ENCODE data around the gene ECE1. TPM values are rescaled to one million over a fixed set of nuclear protein-coding genes. Genes with fewer than 3 reads are reported as not detected.

The ECE1 gene
- total RNA-seq: 131 TPM

DNA sequence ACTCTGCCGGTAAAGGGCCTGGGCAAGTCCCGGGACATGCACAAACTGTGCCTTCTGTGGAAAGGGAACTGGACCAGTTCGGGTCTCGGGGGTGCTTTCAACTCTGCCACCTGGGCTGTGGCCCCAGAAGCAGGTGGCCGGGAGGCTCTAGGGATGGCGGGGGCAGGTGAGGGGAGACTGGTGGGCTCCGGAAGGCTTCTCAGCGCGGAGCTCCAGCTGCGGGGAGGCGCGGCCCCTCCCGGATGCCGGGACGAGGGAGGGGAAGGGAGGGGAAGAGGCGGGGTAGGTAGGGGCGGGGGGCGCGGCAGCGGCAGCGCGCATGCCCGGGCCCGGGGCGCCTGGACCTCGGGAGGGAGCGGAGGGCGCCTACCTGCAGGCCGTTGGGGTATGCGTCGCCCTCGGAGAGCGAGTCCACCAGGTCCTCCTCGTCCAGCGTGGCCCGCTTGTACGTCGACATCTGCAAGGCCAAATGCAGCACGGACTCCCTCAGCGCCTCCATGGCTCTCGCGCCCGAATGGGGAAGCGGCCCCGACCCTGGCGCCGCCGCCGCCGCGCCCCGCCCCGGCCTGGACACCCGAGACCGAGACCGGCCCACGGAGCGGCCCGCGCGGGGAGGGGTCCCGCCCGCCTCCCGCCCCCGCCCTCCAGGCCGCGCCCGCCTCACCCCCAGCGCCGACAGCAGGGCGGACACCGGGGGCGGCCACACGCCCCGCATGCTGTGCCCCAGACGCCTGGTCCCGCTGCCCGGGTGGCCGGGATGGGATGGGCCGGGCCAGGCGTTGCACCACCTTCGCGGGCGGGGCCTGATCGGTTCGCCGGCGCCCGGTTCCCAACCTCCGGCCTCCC is at the start of gene ECE1:
Gene ECE1 (minus strand): TSS at position 764 of the 846 bp plus-strand sequence. CDS start 49 bp downstream, at position 715.
- no peak for DNase-seq (ENCODE audit: low spot score)

DNA sequence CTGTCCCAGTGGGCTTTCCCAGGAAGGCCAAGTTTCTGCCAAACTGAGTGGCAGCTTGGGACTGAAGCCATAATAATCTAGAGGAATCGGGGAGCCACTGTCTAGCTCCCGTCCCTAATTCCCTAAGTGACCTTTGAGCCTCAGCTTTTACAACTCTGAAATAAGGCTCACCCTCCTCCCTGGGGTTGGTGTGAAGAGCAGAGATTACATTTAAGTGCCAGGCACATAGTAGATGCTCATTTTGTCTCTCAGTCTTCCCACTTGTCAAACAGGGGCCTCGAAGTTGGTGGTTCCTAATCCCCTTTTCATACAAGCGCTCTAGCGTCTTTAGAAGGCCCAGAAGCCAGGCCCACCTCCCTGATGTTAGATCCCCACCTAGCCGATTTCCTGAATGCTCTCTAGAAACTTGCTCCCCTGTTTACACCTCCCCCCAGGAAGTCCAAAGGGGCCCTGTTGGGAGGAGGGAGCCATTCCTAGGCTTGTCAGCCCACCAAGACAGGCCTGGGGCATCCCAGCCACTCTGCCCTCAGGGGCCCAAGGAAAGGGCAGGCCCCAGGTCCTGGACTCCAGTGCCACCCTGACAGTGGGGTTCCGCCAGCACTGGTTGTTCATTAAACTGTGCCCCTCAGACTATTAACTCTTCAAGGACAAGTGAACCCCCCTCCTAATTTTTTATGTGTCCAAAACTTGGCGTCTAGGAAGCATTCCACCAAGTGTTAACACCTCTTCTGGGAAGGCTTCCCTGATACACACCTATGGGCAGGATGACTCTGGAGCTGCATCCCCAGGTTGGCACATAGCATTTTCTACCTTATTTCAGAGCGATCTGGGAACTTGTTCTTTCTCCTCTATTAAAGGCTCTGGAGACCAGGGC is 49.3 kb upstream of the ECE1 start:
- DNase-seq (ENCODE audit: low spot score): no peak

DNA sequence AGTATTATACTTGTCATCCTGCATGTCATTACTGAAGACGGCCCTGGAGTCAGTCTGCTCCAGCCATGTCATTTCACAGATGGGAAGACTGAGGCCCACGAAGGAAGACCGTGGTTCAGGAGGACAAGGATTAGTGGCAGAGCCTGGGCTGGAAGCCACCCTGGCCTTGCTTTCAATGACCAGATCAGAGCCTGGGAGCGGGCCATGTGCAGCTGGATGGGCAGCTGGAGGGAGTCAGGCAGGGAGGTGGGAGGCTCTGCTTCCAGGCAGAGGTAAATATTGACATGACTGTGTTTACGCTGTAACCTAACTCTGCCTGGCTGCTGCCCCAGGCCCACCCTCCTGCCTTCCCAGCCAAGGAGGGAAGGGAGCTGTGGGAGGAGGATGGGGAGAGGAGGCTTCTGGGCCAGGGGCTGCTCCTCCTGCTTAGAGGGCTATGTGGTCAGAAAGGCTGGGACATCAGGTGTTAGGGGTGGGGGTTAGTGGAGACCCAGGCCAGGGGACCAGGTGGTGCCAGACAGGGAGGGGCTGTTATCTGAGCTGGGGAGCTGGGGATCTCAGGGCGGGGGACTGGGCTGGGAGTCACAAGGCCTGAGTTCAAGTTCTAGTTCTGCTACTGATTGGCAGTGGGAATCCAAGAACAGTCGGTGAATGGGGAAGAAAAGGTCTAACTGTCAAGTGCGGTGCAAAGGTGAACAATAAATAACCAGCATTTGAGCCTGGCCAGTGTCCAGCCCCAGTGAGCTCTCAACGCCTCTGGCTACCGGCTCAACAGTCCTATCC is 48.5 kb upstream of the ECE1 start:
- DNase-seq (ENCODE audit: low spot score): no peak

DNA sequence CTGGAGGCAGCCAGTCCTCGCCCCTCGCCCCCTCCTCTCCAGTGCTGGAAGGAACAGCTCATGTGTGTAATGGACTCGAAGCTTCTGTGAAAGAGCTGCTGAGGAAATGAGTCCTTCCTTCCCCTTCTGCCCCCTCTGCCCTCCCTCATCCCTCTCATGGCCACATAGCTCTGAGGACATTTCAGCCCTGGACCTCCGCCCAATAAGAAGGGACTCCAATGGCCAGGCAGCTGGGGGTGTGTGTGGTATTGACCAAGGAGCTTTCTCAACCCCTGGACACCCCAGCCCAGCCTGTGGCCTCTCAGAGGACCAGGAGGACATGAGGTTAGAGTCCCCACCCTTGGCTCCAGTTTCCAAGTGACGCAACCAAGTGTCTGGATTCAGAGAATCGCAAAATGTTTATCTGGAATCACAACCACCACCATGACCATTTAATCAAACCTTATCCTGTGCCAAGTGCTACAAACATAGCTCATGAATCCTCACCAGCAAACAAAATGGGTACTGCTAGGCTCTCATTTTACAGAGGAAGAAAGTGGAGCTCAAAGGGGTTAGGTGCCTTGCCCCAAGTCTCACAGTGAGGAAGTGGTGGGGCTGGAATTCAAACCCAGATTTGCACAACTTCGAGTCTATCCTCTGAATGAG is 47.8 kb upstream of the ECE1 start:
- DNase-seq (ENCODE audit: low spot score): peak; percentile 90

DNA sequence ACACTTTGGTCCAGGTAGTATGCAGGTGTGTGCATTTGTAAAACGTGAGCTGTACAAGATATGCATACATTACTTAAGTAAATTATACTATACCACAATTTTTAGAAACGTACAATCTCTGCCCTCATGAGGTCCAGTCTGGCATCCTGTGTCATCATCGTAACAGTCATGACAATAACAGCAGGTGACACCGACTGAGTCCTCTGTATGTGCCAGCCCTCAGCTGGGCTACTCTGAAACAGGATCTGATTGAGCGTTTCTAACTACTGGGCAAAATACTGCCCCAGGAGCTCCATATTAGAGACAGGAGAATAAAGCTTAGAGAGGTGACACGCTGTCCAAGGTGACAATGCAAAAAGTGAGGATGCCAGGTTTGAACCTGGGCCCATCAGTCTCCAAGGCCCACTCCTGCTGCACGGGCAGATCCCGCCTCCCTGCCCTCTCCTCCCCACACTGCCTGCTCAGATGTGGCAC is 47.2 kb upstream of the ECE1 start:
- no peak for DNase-seq (ENCODE audit: low spot score)

DNA sequence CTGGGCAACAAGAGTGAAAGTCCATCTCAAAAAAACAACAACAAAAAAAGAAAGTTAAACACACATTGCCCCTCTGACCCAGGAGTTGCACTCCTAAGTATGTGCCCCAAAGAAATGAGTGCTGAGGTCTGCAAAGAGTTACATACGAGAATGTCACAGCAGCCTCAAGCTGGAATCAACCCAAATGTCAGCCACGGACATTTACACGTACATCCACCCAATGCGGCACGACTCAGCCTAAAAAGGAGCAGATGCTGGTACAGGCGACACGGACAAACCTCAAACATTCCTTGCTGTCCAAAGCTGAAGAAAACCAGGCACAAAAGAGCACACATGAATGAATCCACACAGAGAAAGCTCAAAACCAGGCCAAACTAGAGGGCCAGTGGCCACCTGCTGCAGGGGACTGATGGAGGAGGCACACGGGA is 46.8 kb upstream of the ECE1 start:
- DNase-seq (ENCODE audit: low spot score): no peak

DNA sequence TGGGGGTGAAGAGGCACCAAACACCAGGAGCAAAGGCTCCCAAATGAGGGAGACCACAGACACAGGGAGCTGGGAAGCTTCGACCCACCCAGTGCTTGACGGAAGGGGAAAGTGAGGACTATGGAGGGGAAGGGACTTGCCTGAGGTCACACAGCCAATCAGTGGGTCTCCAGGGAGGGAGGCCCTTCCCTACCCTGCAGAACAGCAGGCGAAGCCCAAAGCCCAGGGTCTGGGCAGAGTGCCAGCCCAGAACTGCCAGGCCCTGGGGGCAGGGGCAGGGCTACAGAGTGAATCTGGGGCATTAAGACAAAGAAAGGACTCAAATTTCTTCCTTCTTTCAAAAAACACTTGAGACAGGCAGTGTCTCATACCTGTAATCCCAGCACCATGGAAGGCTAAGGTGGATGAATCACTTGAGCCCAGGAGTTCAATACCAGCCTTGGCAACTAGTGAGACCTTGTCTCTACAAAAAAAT is 45.5 kb upstream of the ECE1 start:
- DNase-seq (ENCODE audit: low spot score): no peak

DNA sequence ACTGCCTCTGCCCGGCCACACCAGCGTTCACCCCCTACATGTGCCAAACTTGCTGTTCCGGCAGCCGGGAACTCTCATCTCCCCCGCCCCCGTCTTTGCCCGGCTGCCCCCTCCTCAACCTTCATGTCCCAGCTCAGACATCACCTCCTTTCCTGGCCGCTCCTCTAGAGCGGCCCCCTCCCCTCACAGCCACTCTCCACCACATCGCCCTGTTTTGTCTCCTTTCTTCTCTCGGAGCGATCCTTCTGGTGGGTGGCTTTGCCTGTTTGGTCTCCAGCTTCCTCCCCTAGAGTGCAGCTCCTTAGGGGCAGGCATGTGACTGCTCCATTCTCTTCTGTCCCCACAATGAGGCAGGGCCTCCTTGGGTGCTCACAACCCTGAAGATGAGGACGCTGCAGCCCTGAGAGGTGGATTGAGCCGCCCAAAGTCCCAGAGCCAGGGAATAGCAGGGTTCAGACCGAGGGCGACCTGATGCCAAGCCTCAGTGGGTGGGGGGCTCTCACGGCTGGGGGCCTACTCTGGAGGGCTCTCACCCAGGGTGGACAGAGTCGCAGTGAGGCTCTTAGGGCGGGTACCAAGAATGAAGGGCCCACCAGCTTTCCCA is 44.9 kb upstream of the ECE1 start:
- no peak for DNase-seq (ENCODE audit: low spot score)

DNA sequence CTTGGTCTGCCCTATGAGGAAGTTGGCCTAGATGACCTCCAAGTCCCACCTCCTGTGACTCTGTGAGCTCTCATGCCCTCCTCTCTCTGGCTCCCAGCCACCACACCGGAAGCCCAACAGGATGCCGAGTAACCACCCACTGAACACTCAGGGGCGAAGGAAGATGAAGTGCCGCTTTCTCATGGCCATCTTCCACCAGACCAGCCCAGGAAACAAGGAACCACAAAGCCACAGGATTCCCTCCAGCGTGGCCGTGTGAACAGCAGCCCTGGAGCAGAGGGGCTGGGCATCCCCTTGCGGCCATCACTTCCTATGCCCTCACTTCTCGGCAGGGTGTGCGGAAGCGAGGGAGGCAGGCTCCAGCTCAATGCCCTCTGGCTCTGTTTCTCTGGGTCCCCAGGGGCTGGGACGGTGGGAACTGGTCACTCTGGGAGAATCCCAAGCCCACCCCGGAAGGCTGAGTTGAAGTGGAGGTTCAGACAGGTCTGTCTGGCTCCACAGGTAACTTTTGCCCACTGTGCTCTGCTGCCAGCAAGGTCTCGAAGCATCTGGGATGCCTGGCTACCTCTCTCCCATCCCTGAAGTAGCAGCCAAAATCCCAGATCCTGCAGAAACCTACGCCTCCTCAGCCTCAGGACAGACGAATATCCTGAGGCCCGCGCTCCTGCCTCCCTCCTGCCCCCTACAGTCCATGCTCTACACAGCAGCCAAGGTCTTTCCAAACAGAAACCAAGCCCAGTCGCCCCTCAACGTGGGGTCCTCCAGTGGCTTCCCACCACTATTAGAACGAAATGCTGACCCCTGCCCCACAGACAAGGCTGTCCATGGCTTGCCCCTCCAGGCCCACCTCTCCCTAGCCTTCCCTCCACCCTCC is 44.2 kb upstream of the ECE1 start:
- peak; percentile 81 for DNase-seq (ENCODE audit: low spot score)

DNA sequence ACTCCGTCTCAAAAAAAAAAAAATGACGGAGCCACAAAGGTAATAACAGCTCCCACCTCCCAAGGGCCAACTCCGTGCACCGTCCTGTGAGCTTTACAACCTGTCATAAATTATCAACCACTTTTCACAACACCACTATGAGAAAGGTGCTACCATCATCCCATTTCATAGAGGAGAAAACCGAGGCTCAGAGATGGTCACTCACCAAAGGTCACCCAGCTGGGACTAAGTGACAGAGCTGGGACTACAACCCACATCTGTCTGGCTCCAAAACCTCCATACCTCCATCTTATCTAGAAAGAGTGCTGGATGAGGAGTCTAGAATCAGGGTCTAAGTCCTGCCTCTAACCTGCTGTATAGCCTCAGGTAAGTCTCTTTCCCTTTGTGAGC is 43.6 kb upstream of the ECE1 start:
- DNase-seq (ENCODE audit: low spot score): no peak

DNA sequence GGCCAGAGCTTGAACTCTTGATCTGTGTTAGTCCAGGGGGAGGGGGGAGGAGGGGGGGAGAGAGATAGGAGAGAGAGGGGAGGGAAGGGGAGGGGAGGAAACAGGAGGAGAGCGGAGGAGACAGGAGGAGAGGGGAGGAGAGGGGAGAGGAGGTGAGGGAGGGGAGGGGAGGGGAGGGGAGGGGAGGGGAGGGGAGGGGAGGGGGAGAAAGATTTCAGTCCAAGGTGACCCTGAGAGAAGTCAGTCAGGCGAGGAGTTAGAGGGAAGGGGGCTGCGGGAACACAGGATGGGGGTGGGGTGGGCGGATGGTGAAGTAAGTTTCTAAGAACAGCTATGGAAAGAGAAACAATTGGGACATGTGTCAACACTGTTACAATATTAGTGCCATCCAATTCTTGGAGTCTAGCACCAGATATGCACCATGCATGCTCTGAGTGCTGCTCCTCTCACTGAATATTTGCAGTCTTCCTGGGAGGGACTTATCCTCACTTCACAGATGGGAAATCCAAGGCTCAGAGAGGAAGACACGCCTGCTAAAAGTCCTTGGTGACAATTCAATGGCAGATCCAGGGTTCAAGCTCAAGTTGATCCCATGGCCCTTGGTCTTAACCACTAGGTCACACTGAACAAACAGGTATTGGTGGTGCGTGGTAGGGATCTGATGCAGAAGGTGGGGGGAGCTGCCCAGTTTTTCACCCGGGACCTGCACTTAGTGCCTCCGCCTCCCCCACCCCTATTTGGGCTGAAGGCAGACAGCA is 42.5 kb upstream of the ECE1 start:
- no peak for DNase-seq (ENCODE audit: low spot score)

DNA sequence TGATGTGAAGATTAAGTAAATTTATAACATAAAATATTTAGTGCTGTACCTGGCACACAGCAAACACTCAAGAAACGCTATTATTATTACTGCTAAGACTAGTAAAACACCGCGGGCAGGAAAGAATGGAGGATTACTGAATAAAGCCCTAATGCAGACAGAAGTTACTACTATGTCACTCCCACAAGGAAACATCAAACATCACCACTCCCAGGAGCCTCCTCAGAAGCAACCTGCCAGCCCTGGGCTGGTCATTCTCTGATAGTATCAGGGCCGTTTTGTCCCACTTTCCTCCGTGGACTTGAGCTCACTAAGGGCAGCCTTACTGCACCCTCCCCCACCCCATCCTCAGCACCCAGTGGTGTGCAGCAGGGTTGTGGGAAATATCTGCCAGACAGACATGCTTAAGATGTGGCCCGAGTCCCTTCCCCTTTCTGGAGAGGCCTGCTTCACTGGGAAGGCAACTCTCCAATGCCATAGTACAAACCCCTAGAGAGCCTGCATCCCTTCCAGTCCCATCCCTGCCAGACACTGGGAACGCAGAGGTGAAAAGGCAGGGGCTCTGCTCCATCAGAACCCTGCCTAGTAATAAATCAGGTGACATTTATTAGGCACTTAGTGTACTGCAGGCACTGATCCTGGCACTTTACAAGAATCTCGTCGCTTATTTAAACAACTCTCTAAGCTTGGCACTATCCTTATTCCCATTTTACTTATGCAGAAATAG is 41.7 kb upstream of the ECE1 start:
- DNase-seq (ENCODE audit: low spot score): no peak

DNA sequence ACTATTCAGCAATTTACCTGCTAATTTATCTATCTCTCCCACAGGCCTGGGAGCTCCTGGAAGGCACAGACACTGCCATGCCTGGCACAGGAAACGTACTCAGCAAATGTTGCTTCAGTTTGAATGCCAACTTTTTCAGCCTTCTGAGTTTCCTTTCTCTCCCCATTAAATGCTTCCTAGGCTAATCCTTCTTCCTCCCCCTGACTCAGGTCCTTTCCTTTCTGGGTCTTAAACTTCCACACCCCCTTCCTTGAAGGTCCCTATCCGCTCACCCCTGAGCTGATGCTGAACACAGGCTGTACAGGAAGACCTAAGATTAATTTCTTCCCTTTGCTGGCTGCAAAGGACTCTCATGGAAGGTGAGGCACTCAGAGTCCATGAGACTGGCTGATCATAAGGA is 40.3 kb upstream of the ECE1 start:
- no peak for DNase-seq (ENCODE audit: low spot score)

DNA sequence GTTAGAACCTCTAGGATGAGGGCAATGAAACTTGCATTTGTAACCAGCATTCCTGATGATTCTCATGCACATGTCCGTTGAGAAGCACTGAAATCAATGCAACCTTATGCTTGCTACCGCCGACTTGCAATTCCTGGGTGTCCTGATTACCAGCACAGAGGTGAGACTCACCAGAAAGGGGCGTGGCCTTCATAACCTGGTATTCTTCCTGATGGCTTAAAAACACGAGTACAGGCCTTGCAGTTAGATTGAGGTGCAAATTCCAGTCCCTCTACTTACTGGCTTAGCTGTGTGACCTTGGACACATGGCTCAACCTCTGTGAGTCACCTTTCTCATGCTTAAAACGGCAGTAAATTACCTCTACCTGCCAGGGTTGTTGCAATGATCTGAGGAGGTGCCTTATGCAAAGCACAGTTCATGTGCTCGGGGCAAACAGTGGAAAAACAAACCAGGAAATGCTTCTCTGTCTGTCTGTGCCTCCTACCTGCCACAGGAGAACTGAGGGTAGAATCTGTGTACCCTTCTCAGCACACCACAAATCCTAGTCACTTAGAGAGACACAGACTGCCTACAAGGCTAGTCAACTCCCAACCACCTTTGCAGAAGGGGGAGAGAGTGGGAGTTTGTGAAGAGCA is 39.1 kb upstream of the ECE1 start:
- no peak for DNase-seq (ENCODE audit: low spot score)

DNA sequence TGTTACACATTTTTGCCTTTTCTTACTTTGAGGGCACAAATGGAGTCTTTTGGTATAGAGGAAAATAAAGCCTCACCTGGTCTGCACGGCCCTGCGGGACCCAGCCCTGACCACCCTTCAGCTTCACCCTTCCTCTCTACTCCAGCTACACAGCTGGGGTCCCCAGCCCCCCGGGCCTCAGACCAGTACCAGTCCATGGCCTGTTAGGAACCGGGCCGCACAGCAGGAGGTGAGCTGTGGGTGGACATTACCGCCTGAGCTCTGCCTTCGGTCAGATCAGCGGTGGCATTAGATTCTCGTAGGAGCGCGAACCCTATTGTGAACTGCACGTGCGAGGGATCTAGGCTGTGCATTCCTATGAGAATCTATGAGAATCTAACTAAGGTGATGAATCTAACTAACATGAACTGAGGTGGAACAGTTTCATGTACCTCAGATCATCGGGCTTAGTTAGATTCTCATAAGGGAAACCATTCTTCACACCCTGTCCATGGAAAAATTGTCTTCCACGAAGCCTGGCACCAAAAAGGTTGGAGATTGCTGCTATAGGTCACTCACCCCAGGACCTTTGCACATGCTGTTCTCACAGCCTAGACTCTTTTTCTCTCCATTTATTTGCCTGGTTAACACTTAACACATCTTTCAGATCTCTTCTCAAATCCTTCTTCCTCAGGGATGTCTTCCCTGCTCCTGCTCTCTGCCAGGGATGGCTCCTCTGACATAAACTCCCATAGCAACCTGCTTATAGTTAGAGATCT is 37.5 kb upstream of the ECE1 start:
- DNase-seq (ENCODE audit: low spot score): no peak

DNA sequence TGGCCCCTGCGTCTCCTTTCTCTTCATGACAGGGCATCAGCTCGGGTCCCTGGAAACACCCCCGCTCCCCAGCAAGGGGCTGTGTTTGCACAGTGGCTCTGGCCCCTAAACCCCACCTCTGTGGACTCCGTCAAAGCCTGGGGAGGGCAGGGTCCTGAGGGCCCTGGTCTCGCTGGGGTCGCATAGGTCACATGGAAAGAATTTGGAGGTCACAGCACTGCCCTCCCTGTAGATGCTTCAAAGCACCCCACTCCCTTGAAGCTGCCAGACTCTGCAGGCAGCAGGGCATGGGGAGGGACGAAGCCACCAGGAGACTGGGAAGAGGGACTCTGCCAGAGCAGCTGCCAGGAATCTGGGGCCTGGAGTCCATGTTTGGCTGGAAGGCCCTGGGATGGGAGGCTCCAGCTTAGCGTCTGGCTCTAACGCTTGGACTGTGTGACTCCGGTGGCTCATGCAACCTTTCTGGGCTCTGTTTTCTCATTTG is 36.6 kb upstream of the ECE1 start:
- no peak for DNase-seq (ENCODE audit: low spot score)
